ENCODE data around the gene IL4R.
"Not testable (repeated sequence)": the region's sequence is repeated elsewhere in the genome, so short reads cannot be mapped to it uniquely, and the experiment has no call there.

IL4R gene

DNA sequence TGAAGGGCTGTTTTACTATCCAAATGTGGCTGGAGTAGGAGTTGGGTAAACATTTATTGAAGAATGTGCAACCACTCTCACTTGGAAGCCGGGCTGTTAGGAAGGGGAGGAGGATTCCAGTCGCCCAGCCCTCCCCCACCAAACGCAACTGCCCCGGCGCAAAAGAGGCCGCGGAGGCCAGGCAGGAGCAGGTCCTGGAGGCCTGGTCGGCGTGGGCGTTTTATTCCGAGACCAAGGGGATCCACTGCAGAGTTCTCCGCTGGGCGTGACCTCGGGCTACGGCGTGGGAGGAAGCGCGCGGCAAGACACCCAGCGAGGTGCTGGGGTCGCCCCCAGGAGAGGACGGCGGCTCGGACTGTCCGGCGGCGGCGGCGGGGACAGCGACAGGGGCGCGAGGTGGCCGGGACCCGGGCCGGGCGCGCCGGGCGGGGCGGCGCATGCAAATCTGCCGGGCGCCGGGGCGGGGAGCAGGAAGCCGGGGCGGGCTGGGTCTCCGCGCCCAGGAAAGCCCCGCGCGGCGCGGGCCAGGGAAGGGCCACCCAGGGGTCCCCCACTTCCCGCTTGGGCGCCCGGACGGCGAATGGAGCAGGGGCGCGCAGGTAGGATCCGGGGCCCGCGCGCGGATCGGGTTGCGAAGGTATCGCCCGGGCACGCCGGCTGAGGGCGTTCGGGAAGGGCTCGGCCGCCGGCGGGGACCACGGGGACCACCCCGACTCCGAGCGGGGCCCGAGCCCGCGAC, at the start of gene IL4R:
Gene IL4R, plus strand, starts transcription at position 553 of the 739 bp plus-strand sequence. CDS start 26,230 bp downstream, outside the sequence.
- DNase-seq = no peak

- DNase-seq = no peak
Observed at GRCh38 chr16:27264151-27264550, 49.6 kb upstream of the IL4R start.

DNA sequence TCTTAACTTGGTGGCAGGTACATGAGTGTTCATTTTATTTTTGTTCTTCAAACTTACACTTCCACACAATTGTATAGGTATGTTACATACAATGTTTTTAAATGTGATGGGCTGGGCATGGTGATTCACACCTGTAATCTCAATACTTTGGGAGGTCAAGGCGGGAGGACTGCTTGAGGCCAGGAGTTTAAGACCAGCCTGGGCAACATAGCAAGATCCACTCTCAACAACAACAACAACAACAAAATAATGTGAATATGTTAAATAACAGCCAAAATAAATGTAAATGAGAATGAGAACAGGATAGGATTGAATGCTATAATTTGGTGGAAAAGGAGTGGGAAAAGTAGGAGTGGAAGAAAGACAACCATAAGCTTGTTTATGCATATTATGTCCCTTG, 47.8 kb upstream of the IL4R start:
- DNase-seq = no peak

GRCh38 chr16:27267037-27267677, 46.6 kb upstream of the IL4R start:
- no peak for DNase-seq

GRCh38 chr16:27268376-27269299, 45.1 kb upstream of the IL4R start, which contains the start of gene NSMCE1:
Gene NSMCE1 (minus strand): TSS chr16:27268772. CDS start chr16:27257570, 11,202 bp downstream.
- DNase-seq = peak; percentile 89

- no peak for DNase-seq
Observed at GRCh38 chr16:27269300-27270150, 44.2 kb upstream of the IL4R start.

DNA sequence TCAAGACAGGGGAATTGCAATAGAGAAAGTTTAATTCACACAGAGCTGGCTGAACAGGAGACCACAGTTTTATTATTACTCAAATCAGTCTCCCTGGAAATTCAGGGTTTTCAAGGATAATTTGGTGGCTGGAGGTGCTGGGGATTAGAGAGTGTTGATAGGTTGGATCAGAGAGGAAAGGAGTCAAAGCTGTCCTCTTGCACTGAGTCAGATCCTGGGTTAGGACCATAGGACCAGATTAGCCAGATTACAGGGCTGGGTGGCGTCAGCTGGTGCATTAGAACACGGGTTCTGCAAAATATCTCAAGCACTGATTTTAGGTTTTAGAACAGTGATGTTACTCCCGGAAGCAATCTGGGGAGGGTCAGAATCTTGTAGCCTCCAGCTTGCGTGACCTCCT, 43.4 kb upstream of the IL4R start:
- DNase-seq = no peak

DNA sequence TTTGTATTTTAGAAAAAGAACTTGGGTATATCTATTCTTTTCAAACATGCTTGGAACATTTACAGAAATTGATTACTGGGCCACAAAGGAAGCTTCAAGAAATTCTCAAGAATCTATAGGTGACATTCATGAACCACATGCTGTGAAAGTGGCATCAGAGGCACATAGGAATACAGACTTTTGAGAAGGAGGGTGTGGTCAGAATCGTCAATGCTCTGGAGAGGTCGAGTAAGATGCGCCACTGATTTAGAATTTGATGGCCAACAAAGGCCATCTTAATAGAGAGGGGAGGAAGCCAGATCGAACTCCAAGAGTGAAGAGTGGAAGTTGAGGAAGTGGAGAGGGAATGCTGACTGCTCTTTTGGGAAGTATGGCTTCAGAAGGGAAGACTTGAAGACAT, 41.7 kb upstream of the IL4R start:
- DNase-seq = no peak

- not testable (repeated sequence) for DNase-seq
Observed at GRCh38 chr16:27272697-27273096, 41.1 kb upstream of the IL4R start.

GRCh38 chr16:27273330-27273669, 40.5 kb upstream of the IL4R start:
- no peak for DNase-seq

DNA sequence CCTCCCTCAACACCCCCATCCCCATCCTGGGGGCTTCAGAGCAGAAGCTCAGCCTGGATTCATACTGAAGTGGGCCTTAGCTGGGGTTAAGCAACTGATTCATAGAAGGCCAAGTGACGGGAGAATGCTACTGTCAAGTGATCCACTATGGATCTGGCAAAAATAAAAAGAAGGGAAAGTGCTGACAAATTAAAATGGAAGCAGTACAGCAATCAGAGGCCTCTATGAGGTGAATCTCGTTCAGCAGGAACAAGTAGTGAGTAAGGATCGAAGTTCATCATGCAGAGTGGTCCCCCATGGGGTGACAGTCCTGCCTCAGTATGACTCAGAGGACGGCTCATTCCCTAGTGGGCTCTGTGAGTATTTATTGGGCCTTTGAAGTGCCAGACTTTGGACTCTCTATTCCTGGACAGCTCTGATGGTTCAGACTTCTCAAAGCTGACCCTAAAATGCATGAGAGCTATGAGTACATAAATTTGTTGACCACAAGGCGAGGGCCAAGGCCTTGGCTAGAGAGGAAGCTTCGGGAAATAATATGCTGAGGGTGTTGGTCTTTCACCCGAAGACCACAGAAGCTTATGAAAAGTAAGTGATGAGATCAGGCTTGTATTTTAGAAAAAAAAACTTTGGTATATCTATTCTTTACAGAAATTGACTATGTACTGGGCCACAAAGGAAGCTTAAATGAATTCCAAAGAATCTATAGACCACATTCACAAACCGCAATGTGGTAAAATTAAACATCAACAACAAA, 39.9 kb upstream of the IL4R start:
- no peak for DNase-seq

- DNase-seq = not testable (repeated sequence)
Observed at GRCh38 chr16:27274424-27274874, 39.3 kb upstream of the IL4R start.

DNA sequence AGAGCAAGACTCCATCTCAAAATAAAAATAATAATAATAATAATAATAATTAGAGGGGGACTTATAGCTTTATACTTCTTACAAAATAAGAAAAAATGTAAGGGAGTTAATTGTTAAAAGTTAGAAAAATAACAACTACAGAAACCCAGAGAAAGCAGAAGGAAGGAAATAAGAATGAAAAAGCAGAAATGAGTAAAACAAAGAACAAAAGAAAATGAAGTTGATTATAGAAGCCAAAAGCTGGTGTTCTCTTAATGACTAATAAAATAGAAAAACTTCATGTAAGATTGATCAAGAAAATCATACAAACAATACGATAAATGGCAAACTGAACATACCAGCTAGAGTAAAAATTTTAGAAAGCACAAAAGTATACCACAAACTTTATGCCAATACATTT, 38.4 kb upstream of the IL4R start:
- no peak for DNase-seq

GRCh38 chr16:27281243-27281642, 32.5 kb upstream of the IL4R start:
- DNase-seq = no peak

DNA sequence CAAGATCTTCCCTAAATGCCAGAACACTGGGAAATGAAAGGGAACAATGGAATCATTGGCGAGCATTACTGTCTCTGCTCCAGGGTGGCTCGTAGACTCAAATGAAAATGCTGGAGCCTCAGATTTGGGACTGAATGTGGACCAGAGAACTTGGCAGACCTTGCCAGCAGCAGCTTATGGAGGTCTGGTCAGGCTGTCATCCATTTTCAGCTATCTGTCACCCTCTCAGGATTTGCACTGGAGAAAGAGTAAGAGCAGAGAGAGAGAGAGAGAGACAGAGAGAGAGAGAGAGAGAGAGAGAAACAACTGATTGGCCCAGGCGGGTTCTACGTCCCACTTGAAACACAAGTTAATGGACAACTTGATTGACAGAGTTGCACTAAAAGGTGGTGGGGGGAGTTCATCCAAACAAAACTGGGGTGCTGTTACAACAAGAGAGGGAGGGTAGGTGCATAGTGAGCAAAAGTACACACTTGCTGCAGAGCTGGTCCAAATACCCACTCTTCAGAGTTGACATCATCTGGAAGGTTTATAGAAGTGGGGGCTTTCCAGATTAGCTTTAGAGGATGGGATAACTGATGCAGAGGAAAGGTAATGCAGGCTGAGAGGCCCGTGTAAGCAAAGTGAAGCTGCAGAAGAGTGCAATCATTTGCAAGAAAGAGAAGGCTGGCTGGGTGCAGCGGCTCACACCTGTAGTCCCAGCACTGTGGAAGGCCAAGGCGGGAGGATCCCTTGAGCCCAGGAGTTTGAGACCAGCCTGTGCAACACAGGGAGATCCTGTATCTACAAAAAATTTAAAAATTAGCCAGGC, 28.7 kb upstream of the IL4R start:
- DNase-seq = no peak

DNA sequence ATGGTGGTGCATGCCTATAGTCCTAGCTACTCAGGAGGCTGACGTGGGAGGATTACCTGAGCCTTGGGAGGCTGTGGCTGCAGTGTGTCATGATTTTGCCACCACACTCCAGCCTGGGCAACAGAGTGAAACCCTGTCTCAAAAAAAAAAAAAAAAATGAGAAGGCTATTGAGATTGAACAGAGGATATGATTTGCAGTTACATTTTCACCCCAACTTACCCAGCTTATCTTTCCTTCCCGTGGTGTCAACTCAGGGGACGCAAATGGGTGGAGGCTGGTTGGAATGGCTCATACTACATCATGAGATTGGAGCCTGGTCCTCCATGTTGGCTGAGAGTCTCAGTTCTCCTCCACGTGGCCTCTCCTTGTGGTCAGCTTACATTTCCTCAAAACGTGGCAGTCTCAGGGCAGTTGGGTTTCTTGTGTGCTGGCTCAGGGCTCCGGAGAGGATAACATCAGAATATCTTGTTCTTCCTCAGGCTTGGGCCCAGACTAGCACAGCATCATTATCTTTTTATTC, 28.0 kb upstream of the IL4R start:
- no peak for DNase-seq

- no peak for DNase-seq
Observed at GRCh38 chr16:27286451-27286850, 27.3 kb upstream of the IL4R start.

- DNase-seq = no peak
Observed at GRCh38 chr16:27287051-27287811, 26.5 kb upstream of the IL4R start.

- no peak for DNase-seq
Observed at GRCh38 chr16:27287887-27288286, 25.9 kb upstream of the IL4R start.

DNA sequence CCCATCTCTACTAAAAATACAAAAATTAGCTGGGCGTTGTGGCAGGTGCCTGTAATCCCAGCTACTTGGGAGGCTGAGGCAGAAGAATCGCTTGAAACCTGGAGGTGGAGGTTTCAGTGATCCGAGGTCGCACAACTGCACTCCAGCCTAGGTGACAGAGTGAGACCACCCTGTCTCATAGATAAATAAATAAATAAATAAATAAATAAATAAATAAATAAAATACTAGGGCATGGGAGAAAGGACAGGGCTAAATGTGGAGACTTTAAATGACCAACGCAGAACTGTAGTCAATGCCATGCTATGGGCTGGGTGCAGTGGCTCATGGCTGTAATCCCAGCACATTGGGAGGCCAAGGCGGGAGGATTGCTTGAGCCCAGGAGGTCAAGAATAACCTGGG, 25.5 kb upstream of the IL4R start:
- DNase-seq = not testable (repeated sequence)
